ENCODE measurements around the gene ECE1.
A peak's percentile ranks its signal among the peaks of the same experiment; 100 is the strongest.
"Not testable (repeated sequence)": the region's sequence is repeated elsewhere in the genome, so short reads cannot be mapped to it uniquely, and the experiment has no call there.

The ECE1 gene

DNA sequence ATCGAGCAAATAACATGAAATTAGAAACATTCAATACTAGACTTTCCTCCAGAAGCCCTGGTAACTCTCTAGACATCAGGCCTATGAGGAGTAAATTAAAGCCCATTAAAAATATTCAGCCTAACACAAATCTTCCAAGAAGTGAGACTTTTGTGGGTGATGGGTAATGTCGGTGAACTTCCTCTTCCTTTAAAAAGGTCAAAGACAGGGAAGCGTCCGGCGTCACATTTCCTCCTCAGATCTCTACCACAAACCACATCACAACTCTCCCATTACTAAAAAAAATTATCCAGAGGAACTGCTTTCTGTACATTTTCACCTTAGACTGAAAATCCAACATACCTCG lies 115.0 kb downstream of the ECE1 start:
- peak; percentile 64 for DNase-seq

DNA sequence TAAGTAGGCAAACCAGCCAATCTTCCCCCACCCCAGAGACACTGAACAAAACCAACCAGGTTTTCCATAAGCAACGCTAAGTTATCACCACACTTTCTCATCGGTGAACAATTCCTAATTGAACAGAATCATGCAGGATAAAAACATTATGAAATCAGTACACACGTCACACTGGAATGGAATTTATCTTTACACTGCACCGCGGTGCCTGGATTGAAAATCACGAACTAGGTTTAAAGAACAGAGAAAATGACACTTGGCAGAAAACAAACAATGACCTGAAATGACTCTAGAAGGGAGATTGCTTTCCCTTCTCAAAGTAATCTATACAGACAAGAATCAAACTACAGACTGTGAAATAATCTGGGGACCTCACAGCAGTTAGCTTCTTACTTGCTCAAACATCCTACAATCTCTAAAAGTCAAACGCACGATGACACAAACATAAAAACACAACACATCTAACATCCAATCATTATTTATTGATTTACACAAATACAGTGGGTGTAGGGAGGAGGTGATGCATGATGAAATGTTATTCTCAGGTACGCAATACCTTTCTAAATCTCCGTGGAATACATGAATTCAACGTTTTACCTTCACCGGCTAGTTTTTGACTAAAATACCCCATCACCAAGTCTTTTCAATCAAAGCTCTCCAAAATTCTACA lies 115.5 kb downstream of the ECE1 start:
- DNase-seq, result no peak

DNA sequence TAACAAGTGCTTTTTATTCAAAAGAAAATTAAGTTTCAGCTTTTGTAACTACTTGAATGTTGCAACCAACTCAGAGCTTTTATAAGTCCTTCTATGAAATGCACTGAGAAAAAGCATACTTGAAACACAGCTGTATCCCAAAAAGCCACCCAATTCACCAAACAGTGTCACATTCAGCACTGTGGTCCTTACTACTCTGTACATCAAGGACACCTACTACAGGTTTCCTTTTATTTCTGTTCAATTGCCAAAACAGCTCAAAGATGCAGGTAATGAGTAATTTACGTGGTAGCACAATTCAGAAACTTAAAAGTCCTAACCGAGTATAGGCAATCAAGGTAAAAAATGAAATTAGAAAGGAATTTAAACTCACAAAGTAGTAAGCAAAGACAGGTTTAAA lies 116.0 kb downstream of the ECE1 start:
- DNase-seq, result no peak

DNA sequence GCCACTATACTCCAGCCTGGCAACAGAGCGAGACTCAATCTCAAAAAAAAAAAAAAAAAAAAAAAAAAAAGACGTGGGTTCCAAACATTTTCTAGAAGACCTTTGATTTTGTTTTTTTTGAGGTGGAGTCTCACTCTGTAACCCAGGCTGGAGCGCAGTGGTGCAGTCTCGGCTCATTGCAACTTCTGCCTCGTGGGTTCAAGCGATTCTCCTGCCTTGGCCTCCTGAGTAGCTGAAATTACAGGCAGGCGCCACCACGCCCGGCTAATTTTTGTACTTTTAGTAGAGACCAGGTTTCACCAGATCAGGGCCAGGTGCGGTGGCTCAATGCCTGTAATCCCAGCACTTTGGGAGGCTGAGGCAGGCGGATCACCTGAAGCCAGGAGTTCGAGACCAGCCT lies 117.2 kb downstream of the ECE1 start:
- not testable (repeated sequence) for DNase-seq

DNA sequence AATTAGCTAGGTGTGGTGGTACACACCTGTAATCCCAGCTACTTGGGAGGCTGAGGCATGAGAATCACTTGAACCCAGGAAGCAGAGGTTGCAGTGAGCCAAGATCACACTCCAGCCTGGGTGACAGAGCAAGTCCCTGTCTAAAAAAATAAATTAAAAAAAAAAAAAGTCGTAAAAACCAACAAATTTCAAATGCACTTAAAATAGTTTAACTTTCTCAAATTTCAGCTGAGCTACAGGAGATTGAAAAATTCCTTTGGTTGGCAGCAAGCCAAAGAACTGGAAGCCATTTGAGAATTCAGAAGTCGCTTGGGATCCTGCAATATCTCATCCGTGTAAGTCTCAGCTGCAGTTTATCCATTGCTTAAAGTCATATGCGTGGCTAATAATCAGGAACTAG lies 119.4 kb downstream of the ECE1 start:
- DNase-seq, result not testable (repeated sequence)

DNA sequence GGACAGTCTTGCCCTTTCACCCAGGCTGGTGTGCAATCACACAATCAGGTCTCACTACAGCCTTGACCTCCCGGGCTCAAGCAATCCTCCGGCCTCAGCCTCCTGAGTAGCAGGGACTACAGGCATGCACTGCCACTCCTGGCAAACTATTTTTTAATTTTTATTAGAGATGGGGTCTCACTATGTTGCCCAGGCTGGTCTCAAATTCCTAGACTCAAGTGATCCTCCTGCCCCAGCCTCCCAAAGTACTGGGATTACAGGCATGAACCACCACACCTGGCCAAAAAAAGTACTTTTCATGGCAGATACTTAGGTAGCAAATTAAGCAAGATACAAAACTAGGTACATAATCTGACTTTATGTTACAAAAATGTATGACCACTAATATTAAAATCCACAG lies 121.8 kb downstream of the ECE1 start:
- DNase-seq, result no peak

Data from CD4-positive, alpha-beta T cell treated with Interleukin-10 for 1 hour (primary cell).